ENCODE results near the gene STAT4. TPM values are rescaled to one million over a fixed set of nuclear protein-coding genes. Genes with fewer than 3 reads are reported as not detected.
A peak's percentile ranks its signal among the peaks of the same experiment; 100 is the strongest.

The STAT4 gene
- polyA plus RNA-seq, 1 experiment = 1.5 TPM

DNA sequence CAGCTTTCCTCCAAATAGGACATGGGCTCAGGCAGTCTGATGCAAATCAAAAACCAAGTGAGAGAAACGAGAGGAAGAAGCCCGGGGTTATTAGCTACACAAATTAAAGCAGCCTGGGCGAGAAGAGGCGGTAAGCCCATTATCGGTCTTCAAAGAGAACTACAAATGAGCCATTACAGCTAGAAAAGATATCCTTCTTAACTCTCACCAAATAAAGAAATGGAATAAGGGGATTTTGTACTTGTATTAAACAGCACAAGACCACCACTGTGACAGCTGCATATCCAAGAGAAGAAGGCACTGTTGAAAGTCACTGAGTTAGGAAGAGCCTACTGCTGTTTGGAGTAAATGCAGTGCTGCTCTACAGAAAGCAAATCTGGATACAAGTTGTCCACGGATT, 169.5 kb downstream of the STAT4 start:
- ChIA-PET POLR2A (no interaction called here), CTCF (interaction anchor here (1.0 kb wide), 1 partner anchor 15 kb away, joined by 4 read pairs; no protein-coding TSS in a partner anchor)
- H3K4me3 ChIP-seq (ENCODE audit: low read depth, low read length) = no peak overlapping the region
- H3K27me3 ChIP-seq (ENCODE audit: control insufficient read depth, insufficient read depth, low read length) = no peaks in the 10 kb centered on the region
- H3K36me3 ChIP-seq (ENCODE audit: control insufficient read depth, insufficient read depth, low read length) = peaks cover 44% of the 10 kb centered on the region
- TF ChIP-seq CTCF (IDR thresholded peaks at IDR 0.05; ENCODE audit: insufficient read depth, low read depth, low read length) = no peak
- DNase-seq (ENCODE audit: low read depth) = no peak

- POLR2A ChIA-PET = no interaction called here
- DNase-seq (ENCODE audit: low read depth) = no peak
- CTCF ChIA-PET = interaction anchor here (1.0 kb wide), 2 partner anchors 15 to 56 kb away, joined by 3 to 4 read pairs; no protein-coding TSS in a partner anchor
- TF ChIP-seq CTCF (IDR thresholded peaks at IDR 0.05; ENCODE audit: insufficient read depth, low read depth, low read length) = no peak
- peaks cover 40% of the 10 kb centered on the region for H3K36me3 ChIP-seq (ENCODE audit: control insufficient read depth, insufficient read depth, low read length)
- no peak overlapping the region for H3K4me3 ChIP-seq (ENCODE audit: low read depth, low read length)
- no peaks in the 10 kb centered on the region for H3K27me3 ChIP-seq (ENCODE audit: control insufficient read depth, insufficient read depth, low read length)
Observed at GRCh38 chr2:190980630-190981209, 170.1 kb downstream of the STAT4 start.

DNA sequence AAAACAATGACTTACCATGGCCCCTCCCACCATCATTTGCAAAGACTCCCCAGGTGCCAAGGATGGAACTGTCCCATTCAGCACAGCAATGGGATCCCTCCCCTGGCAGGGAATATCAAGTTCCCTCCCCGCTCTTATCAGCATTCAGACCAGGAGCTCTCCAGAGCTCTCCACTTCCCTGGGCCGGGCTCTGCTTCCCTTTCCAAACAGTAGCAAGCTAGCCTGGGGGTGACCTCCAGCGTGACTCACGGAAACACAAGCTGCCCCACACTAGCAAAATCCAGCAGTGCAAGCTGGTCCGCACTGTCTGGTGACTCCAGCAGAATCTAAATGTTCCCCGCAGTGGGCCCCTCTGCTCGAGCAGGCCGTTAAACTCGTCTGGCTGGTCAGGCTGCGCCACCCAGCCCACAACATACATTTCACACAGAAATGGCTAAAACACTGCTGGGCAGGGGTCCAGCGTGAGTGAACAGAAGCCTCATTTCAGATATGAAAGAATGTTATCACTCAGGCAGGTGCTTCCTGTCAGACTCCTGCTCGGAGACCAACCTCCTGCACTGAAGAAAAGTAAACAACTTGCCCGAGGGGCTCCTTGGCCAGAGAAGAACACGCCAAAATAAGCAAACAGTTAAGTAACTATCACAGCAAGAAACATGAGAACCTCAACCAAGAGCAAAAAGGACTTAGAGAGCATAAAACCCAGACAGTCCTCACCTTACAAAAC, 170.7 kb downstream of the STAT4 start:
- H3K27me3 ChIP-seq (ENCODE audit: control insufficient read depth, insufficient read depth, low read length) = no peaks in the 10 kb centered on the region
- ChIA-PET CTCF (interaction anchor here (1.0 to 1.7 kb wide), 2 partner anchors 16 to 56 kb away, joined by 3 to 5 read pairs; no protein-coding TSS in a partner anchor), POLR2A (interaction anchor here (0.5 kb wide), 1 partner anchor 155 kb away, joined by 3 read pairs; no protein-coding TSS in a partner anchor)
- peak; percentile 10 for DNase-seq (ENCODE audit: low read depth)
- TF ChIP-seq CTCF (IDR thresholded peaks at IDR 0.05; ENCODE audit: insufficient read depth, low read depth, low read length) = no peak
- H3K4me3 ChIP-seq (ENCODE audit: low read depth, low read length) = no peak overlapping the region
- peaks cover 38% of the 10 kb centered on the region for H3K36me3 ChIP-seq (ENCODE audit: control insufficient read depth, insufficient read depth, low read length)

Small RNA genes lying within 50 kb of the gene (small RNA-seq; reads per million reads assigned to genes)
- gene RNU6-959P (ENCODE audit: insufficient read length, low read depth, low replicate concordance) = not detected

Other genes starting within 250 kb of the STAT4 start
- 166 and 180 TPM in 2 replicates for gene STAT1, start 136.8 kb downstream of the STAT4 start, polyA plus RNA-seq (2011; rRNA removed)
- 87.2 and 122 TPM in 2 replicates for gene MYO1B, start 94.4 kb upstream of the STAT4 start, polyA plus RNA-seq (2011; rRNA removed)

Data from BJ (cell line).